Coronary artery (tissue), 2 donors: ENCODE measurements around the gene PHETA1.

Source experiments
- DNase-seq: peaks from one replicate; pipeline ENCODE4 v3.0.0-alpha.2; 2017; ENCODE audit warnings: low spot score
- H3K27ac ChIP-seq, 2 donors: fragments of 200-600 bp; sonication (generic); one replicate each; pipeline ENCODE4 v1.5.1; 2016 to 2019
- H3K4me3 ChIP-seq: fragments of 200-600 bp; sonication (generic); 2 replicates; pipeline ENCODE4 v1.5.1; 2016; ENCODE audit warnings: mild to moderate bottlenecking, moderate library complexity
- CTCF ChIP-seq: fragments of 200-600 bp; sonication (generic); IDR thresholded peaks from one replicate; pipeline ENCODE4 v1.5.1; 2019; ENCODE audit warnings: antibody characterized with exemption

PHETA1 gene

GRCh38 chr12:111322336-111323250, 46.3 kb downstream of the PHETA1 start:
- no peak overlapping the region for H3K27ac ChIP-seq
- no peak for DNase-seq
- TF ChIP-seq CTCF: no peak
- no peak overlapping the region for H3K4me3 ChIP-seq

GRCh38 chr12:111321317-111321716, 47.6 kb downstream of the PHETA1 start:
- no peak overlapping the region for H3K4me3 ChIP-seq
- TF ChIP-seq CTCF: no peak
- H3K27ac ChIP-seq: no peak overlapping the region
- DNase-seq: no peak

- DNase-seq: no peak
- no peak for TF ChIP-seq CTCF
These were observed 48.4 kb downstream of the PHETA1 start for GRCh38 chr12:111320258-111321050.

GRCh38 chr12:111319600-111320257, 49.2 kb downstream of the PHETA1 start:
- Histone ChIP-seq H3K4me3 (no peak overlapping the region), H3K27ac (no peak overlapping the region)
- no peak for DNase-seq
- no peak for TF ChIP-seq CTCF

More at GRCh38 chr12:111320258-111321050, 48.4 kb downstream of the PHETA1 start:
- H3K4me3 ChIP-seq: no peak overlapping the region
- no peak overlapping the region for H3K27ac ChIP-seq

- Histone ChIP-seq H3K27ac (no peak overlapping the region), H3K4me3 (no peak overlapping the region)
- DNase-seq: no peak
- TF ChIP-seq CTCF: no peak
These were observed 50.4 kb downstream of the PHETA1 start for GRCh38 chr12:111318450-111318849.

GRCh38 chr12:111316671-111317070, 52.2 kb downstream of the PHETA1 start:
- no peak overlapping the region for H3K27ac ChIP-seq
- no peak for DNase-seq
- no peak for TF ChIP-seq CTCF
- no peak overlapping the region for H3K4me3 ChIP-seq
